Stimulated activated memory B cell treated with anti-CD40 and anti-IgM and Interleukin-4, amounts not matched to agents 10 μg/mL and 1 μg/mL and 100 μg/mL, for 72 hours (primary cell): ENCODE results near the gene CLIC4.
A peak's percentile ranks its signal among the peaks of the same experiment; 100 is the strongest.
"Not testable (repeated sequence)": the region's sequence is repeated elsewhere in the genome, so short reads cannot be mapped to it uniquely, and the experiment has no call there.

ENCODE experiments used
- ATAC-seq: fragments of 150-1000 bp; cut with Tn5 transposase; 2 replicates; pipeline ENCODE4 v1.10.0; 2021
- H3K27ac Mint-ChIP-seq: one replicate; pipeline ENCODE4 v1.8.0; 2022; ENCODE audit warnings: mild to moderate bottlenecking, mixed read lengths
- H3K27me3 Mint-ChIP-seq: one replicate; pipeline ENCODE4 v1.8.0; 2022; ENCODE audit warnings: mixed read lengths
- H3K36me3 Mint-ChIP-seq: one replicate; pipeline ENCODE4 v1.8.0; 2022; ENCODE audit warnings: mixed read lengths
- H3K4me1 Mint-ChIP-seq: one replicate; pipeline ENCODE4 v1.8.0; 2022; ENCODE audit warnings: mixed read lengths
- H3K4me3 Mint-ChIP-seq: one replicate; pipeline ENCODE4 v1.8.0; 2022; ENCODE audit warnings: mild to moderate bottlenecking, moderate library complexity, mixed read lengths
- H3K9me3 Mint-ChIP-seq: one replicate; pipeline ENCODE4 v1.8.0; 2022; ENCODE audit warnings: mixed read lengths

The CLIC4 gene

GRCh38 chr1:24752305-24752704 lies 7.1 kb downstream of the CLIC4 start:
- peaks cover 68% of the 10 kb centered on the region for H3K4me1 Mint-ChIP-seq
- H3K4me3 Mint-ChIP-seq = no peak overlapping the region

GRCh38 chr1:24754229-24754628 lies 9.0 kb downstream of the CLIC4 start:
- Mint-ChIP-seq H3K27me3 (no peaks in the 10 kb centered on the region), H3K9me3 (no peaks in the 10 kb centered on the region), H3K36me3 (no peaks in the 10 kb centered on the region), H3K4me1 (peaks cover 55% of the 10 kb centered on the region), H3K27ac (peak overlapping the region; percentile 2), H3K4me3 (no peak overlapping the region)
- ATAC-seq = no peak

More at GRCh38 chr1:24752305-24752704, 7.1 kb downstream of the CLIC4 start:
- Mint-ChIP-seq H3K36me3 (no peaks in the 10 kb centered on the region), H3K27me3 (no peaks in the 10 kb centered on the region), H3K27ac (no peak overlapping the region), H3K9me3 (no peaks in the 10 kb centered on the region)
- no peak for ATAC-seq

- ATAC-seq, H3K27ac Mint-ChIP-seq, H3K4me3 Mint-ChIP-seq, H3K9me3 Mint-ChIP-seq, H3K36me3 Mint-ChIP-seq, H3K27me3 Mint-ChIP-seq: not testable (repeated sequence)
- peaks cover 46% of the 10 kb centered on the region for H3K4me1 Mint-ChIP-seq
Observed at GRCh38 chr1:24755323-24755722, 10.1 kb downstream of the CLIC4 start.

GRCh38 chr1:24756395-24756794 lies 11.1 kb downstream of the CLIC4 start:
- H3K4me3 Mint-ChIP-seq = no peak overlapping the region
- H3K9me3 Mint-ChIP-seq = no peaks in the 10 kb centered on the region
- H3K36me3 Mint-ChIP-seq = no peaks in the 10 kb centered on the region
- H3K4me1 Mint-ChIP-seq = peaks cover 35% of the 10 kb centered on the region
- ATAC-seq = no peak
- H3K27me3 Mint-ChIP-seq = no peaks in the 10 kb centered on the region
- no peak overlapping the region for H3K27ac Mint-ChIP-seq

- Mint-ChIP-seq H3K36me3 (no peaks in the 10 kb centered on the region), H3K4me1 (peaks cover 11% of the 10 kb centered on the region), H3K9me3 (no peaks in the 10 kb centered on the region), H3K4me3 (no peak overlapping the region), H3K27me3 (no peaks in the 10 kb centered on the region), H3K27ac (no peak overlapping the region)
- ATAC-seq = no peak
Observed at GRCh38 chr1:24759492-24759891, 14.2 kb downstream of the CLIC4 start.

- Mint-ChIP-seq H3K27ac (no peak overlapping the region), H3K36me3 (no peaks in the 10 kb centered on the region)
Observed at GRCh38 chr1:24761582-24761981, 16.3 kb downstream of the CLIC4 start.

GRCh38 chr1:24762133-24762676 lies 17.0 kb downstream of the CLIC4 start:
- no peaks in the 10 kb centered on the region for H3K36me3 Mint-ChIP-seq
- no peak overlapping the region for H3K4me3 Mint-ChIP-seq
- ATAC-seq = no peak
- H3K9me3 Mint-ChIP-seq = no peaks in the 10 kb centered on the region
- H3K27me3 Mint-ChIP-seq = no peaks in the 10 kb centered on the region
- peaks cover 7% of the 10 kb centered on the region for H3K4me1 Mint-ChIP-seq
- no peak overlapping the region for H3K27ac Mint-ChIP-seq

More at GRCh38 chr1:24761582-24761981, 16.3 kb downstream of the CLIC4 start:
- ATAC-seq = no peak
- Mint-ChIP-seq H3K4me3 (no peak overlapping the region), H3K4me1 (peaks cover 9% of the 10 kb centered on the region), H3K27me3 (no peaks in the 10 kb centered on the region), H3K9me3 (no peaks in the 10 kb centered on the region)

GRCh38 chr1:24763671-24764070 lies 18.4 kb downstream of the CLIC4 start:
- no peaks in the 10 kb centered on the region for H3K9me3 Mint-ChIP-seq
- H3K4me3 Mint-ChIP-seq = no peak overlapping the region
- no peak overlapping the region for H3K27ac Mint-ChIP-seq
- ATAC-seq = no peak
- H3K27me3 Mint-ChIP-seq = no peaks in the 10 kb centered on the region
- H3K4me1 Mint-ChIP-seq = peaks cover 3% of the 10 kb centered on the region
- H3K36me3 Mint-ChIP-seq = no peaks in the 10 kb centered on the region

GRCh38 chr1:24764439-24764838 lies 19.2 kb downstream of the CLIC4 start:
- Mint-ChIP-seq H3K9me3 (no peaks in the 10 kb centered on the region), H3K27ac (no peak overlapping the region), H3K36me3 (no peaks in the 10 kb centered on the region), H3K4me1 (peaks cover 11% of the 10 kb centered on the region), H3K4me3 (no peak overlapping the region), H3K27me3 (no peaks in the 10 kb centered on the region)
- no peak for ATAC-seq

GRCh38 chr1:24764848-24765247 lies 19.6 kb downstream of the CLIC4 start:
- ATAC-seq = no peak
- Mint-ChIP-seq H3K27ac (peak overlapping the region; percentile 26), H3K36me3 (no peaks in the 10 kb centered on the region), H3K4me1 (peaks cover 11% of the 10 kb centered on the region), H3K4me3 (no peak overlapping the region), H3K9me3 (no peaks in the 10 kb centered on the region), H3K27me3 (no peaks in the 10 kb centered on the region)

GRCh38 chr1:24765308-24765988 lies 20.2 kb downstream of the CLIC4 start:
- Mint-ChIP-seq H3K9me3 (no peaks in the 10 kb centered on the region), H3K27ac (peak overlapping the region; percentile 26), H3K4me1 (peaks cover 13% of the 10 kb centered on the region), H3K36me3 (no peaks in the 10 kb centered on the region), H3K4me3 (no peak overlapping the region), H3K27me3 (no peaks in the 10 kb centered on the region)
- ATAC-seq = no peak

- Mint-ChIP-seq H3K9me3 (no peaks in the 10 kb centered on the region), H3K27ac (no peak overlapping the region), H3K36me3 (no peaks in the 10 kb centered on the region), H3K4me3 (no peak overlapping the region), H3K27me3 (no peaks in the 10 kb centered on the region), H3K4me1 (peaks cover 18% of the 10 kb centered on the region)
- no peak for ATAC-seq
Observed at GRCh38 chr1:24767351-24767750, 22.1 kb downstream of the CLIC4 start.

- peaks cover 24% of the 10 kb centered on the region for H3K4me1 Mint-ChIP-seq
- no peaks in the 10 kb centered on the region for H3K27me3 Mint-ChIP-seq
- H3K36me3 Mint-ChIP-seq = no peaks in the 10 kb centered on the region
- H3K27ac Mint-ChIP-seq = peak overlapping the region; percentile 59
- ATAC-seq = no peak
- no peaks in the 10 kb centered on the region for H3K9me3 Mint-ChIP-seq
- no peak overlapping the region for H3K4me3 Mint-ChIP-seq
Observed at GRCh38 chr1:24768873-24769605, 23.8 kb downstream of the CLIC4 start.

GRCh38 chr1:24769656-24770651 lies 24.7 kb downstream of the CLIC4 start:
- H3K27me3 Mint-ChIP-seq = no peaks in the 10 kb centered on the region
- no peaks in the 10 kb centered on the region for H3K36me3 Mint-ChIP-seq
- no peak overlapping the region for H3K4me3 Mint-ChIP-seq
- no peak for ATAC-seq
- no peaks in the 10 kb centered on the region for H3K9me3 Mint-ChIP-seq
- peak overlapping the region; percentile 59 for H3K27ac Mint-ChIP-seq
- peaks cover 24% of the 10 kb centered on the region for H3K4me1 Mint-ChIP-seq

- H3K27ac Mint-ChIP-seq = peak overlapping the region; percentile 59
- ATAC-seq = no peak
- H3K4me3 Mint-ChIP-seq = no peak overlapping the region
- H3K36me3 Mint-ChIP-seq = peaks cover 6% of the 10 kb centered on the region
- peaks cover 33% of the 10 kb centered on the region for H3K4me1 Mint-ChIP-seq
- no peaks in the 10 kb centered on the region for H3K27me3 Mint-ChIP-seq
- no peaks in the 10 kb centered on the region for H3K9me3 Mint-ChIP-seq
Observed at GRCh38 chr1:24770881-24771280, 25.6 kb downstream of the CLIC4 start.
